K562 (cell line): ENCODE data around the gene CERS6. TPM values are rescaled to one million over a fixed set of nuclear protein-coding genes. Genes with fewer than 3 reads are reported as not detected.

ENCODE experiments used
- BRCA1 ChIP-seq, 2 experiments: fragments of 450-650 bp in 1 of 2; sonication (generic) in 1 of 2; formaldehyde crosslinking in 1 of 2; IDR thresholded peaks; 2 replicates each; pipeline versions ENCODE4 v1.5.0 to v1.6.1; 2017 to 2020; ENCODE audit warnings: mild to moderate bottlenecking in 1 of 2, missing genetic modification reagents in 1 of 2
- ELF2 ChIP-seq: fragments of 250-450 bp; sonication (Bioruptor Pico); IDR thresholded peaks from 2 replicates; pipeline ENCODE4 v1.5.0; 2021; ENCODE audit warnings: mild to moderate bottlenecking
- GMEB1 ChIP-seq: fragments of 250-450 bp; sonication (Bioruptor Pico); IDR thresholded peaks from 2 replicates; pipeline ENCODE4 v1.4.0; 2020; ENCODE audit warnings: mild to moderate bottlenecking
- HMGN3 ChIP-seq: IDR thresholded peaks from 2 replicates; pipeline ENCODE4 v1.6.1; 2011; ENCODE audit warnings: borderline replicate concordance, low read depth, mild to moderate bottlenecking, mixed read lengths, low read length; ENCODE audit not compliant: insufficient read length; ENCODE audit errors: extremely low read depth
- RHOXF2B ChIP-seq: fragments of 250-450 bp; sonication (Bioruptor Pico); conservative IDR thresholded peaks from 2 replicates; pipeline ENCODE4 v1.5.1; 2021
- SRF ChIP-seq, 2 experiments: fragments of 250-450, 450-650 bp in 1 of 2; sonication (Bioruptor Pico) in 1 of 2; sonication (generic) in 1 of 2; formaldehyde crosslinking; IDR thresholded peaks; 2 replicates each; pipeline versions ENCODE4 v1.5.0 to v1.5.1; 2020 to 2022; ENCODE audit warnings: mild to moderate bottlenecking in 1 of 2, missing genetic modification reagents in 1 of 2
- ZNF584 ChIP-seq: fragments of 200-800 bp; sonication (Bioruptor generic); IDR thresholded peaks from 2 replicates; pipeline ENCODE4 v1.6.1; 2016; ENCODE audit warnings: low read depth, mild to moderate bottlenecking, missing genetic modification characterization, missing compliant biosample characterization
- ZNF785 ChIP-seq: fragments of 250-450 bp; sonication (Bioruptor Pico); IDR thresholded peaks from 2 replicates; pipeline ENCODE4 v1.4.0; 2020; ENCODE audit warnings: mild to moderate bottlenecking
- polyA plus RNA-seq, 8 experiments: library from polyadenylated mRNA; depleted of rRNA in 4 of 8; stranded (reverse) in 5 of 8; unstranded in 3 of 8; fragments of >200 nt; fragmentation: Nextera tagmentation in 2 of 8; fragmentation: Illumina TruSeq in 1 of 8; extraction: Ambion mirVana in 2 of 8; extraction: Trizol in 1 of 8; gene quantifications; 2 replicates each; pipeline versions ENCODE4 v1.2.1 to v1.2.3, GENCODE V29; 2011 to 2014; ENCODE audit warnings: inconsistent platforms in 1 of 8, missing spikeins in 1 of 8
- total RNA-seq, 7 experiments: library from RNA; depleted of rRNA in 6 of 7; stranded (reverse); fragments of >200 nt in 6 of 7; fragmentation: Illumina TruSeq in 2 of 7; extraction: Trizol in 2 of 7; gene quantifications; 2 replicates each; pipeline versions ENCODE4 v1.2.1 to v1.2.3, GENCODE V29; 2011 to 2021; ENCODE audit warnings: low replicate concordance in 1 of 7
- TF ChIP-seq, protein P1 (sequence below), 2 experiments: fragments of 450-650 bp; formaldehyde crosslinking in 1 of 2; IDR thresholded peaks; 2 replicates each; pipeline versions ENCODE4 v1.4.0 to v1.6.1; 2014 to 2020; ENCODE audit warnings: mild to moderate bottlenecking in 2 of 2, borderline replicate concordance in 1 of 2, low read depth in 1 of 2

CERS6 gene
- total and polyA plus RNA-seq, 9 of the 15 experiments (the other 6 are each of a cell fraction or from before 2014, with no cell fraction given), result 1.6 to 13.6 (median 11.4) TPM

DNA sequence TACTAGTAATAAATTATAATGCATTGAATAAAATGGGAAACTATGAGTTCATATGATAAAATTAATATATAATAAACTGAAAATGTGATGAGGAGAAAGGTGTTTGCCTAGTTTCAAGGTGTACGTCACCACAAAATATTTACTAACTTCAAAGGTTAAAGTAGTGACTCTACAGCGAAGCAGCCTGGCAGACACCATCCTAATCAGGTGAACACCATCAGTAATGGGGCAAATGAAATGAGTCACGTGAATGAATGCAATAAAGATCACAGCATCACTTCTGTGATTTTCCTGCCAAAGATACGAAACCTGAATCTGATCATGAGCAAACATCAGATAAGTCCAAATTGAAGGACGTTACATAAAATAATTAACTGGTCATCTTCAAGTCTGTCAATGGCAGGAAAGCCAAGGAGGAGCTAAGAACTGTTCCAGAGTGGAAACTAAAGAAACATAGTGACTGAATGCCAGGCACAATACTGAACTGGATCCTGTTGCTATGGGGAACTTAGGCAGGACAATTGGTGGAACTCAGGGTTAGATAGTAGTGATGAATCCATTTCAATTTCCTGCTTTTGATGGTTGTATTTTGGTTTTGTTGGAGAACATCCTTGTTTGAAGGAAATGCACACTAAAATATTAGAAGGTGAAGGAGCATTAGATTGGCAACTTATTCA lies 334.3 kb downstream of the CERS6 start (continued):
- TF ChIP-seq, protein P1, sequence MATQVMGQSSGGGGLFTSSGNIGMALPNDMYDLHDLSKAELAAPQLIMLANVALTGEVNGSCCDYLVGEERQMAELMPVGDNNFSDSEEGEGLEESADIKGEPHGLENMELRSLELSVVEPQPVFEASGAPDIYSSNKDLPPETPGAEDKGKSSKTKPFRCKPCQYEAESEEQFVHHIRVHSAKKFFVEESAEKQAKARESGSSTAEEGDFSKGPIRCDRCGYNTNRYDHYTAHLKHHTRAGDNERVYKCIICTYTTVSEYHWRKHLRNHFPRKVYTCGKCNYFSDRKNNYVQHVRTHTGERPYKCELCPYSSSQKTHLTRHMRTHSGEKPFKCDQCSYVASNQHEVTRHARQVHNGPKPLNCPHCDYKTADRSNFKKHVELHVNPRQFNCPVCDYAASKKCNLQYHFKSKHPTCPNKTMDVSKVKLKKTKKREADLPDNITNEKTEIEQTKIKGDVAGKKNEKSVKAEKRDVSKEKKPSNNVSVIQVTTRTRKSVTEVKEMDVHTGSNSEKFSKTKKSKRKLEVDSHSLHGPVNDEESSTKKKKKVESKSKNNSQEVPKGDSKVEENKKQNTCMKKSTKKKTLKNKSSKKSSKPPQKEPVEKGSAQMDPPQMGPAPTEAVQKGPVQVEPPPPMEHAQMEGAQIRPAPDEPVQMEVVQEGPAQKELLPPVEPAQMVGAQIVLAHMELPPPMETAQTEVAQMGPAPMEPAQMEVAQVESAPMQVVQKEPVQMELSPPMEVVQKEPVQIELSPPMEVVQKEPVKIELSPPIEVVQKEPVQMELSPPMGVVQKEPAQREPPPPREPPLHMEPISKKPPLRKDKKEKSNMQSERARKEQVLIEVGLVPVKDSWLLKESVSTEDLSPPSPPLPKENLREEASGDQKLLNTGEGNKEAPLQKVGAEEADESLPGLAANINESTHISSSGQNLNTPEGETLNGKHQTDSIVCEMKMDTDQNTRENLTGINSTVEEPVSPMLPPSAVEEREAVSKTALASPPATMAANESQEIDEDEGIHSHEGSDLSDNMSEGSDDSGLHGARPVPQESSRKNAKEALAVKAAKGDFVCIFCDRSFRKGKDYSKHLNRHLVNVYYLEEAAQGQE (IDR thresholded peaks at IDR 0.05; ENCODE audit: borderline replicate concordance), result no peak
- TF ChIP-seq, protein P1 (CRISPR knock-in tag; IDR thresholded peaks at IDR 0.05; ENCODE audit: low read depth), result no peak
- TF ChIP-seq RHOXF2B (CRISPR knock-in tag) (no peak), BRCA1 (IDR thresholded peaks at IDR 0.05) (no peak), BRCA1 (CRISPR knock-in tag; IDR thresholded peaks at IDR 0.05) (no peak), HMGN3 (no peak), GMEB1 (CRISPR knock-in tag) (no peak), ELF2 (no peak), ZNF584 (CRISPR knock-in tag) (no peak), ZNF785 (no peak), SRF (CRISPR knock-in tag; IDR thresholded peaks at IDR 0.05) (no peak)
- TF ChIP-seq, all 486 proteins: peak for 0
